Measurements from ENCODE around the gene CPED1.
"Not testable (repeated sequence)": the region's sequence is repeated elsewhere in the genome, so short reads cannot be mapped to it uniquely, and the experiment has no call there.

The CPED1 gene

DNA sequence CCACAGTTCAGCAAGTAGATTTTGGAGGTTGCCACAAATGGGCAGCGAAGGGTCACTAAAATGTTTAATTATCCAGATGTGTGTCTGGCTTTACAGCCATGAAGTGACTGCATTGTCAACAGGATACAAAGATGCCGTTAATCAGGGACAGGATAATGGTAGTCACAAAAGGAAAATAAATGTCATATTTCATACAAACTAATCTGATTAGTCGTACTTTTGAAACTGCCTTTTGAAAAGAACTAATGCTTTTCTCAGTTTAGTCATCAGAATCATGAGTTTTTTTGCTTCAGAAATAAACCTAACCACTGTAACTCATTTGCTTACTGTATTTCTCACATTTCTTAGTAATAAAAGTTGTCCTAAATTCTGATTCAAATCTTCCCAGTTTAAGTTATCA, 318.1 kb downstream of the CPED1 start:
- Histone ChIP-seq H3K27me3 (replicated peaks) (no peaks in the 10 kb centered on the region), H3K27ac (no peak overlapping the region), H3K36me3 (replicated peaks) (no peaks in the 10 kb centered on the region), H3K4me3 (ENCODE audit: low read depth, low read length) (no peak overlapping the region)
- in situ Hi-C loops (cut with HindIII; ENCODE audit: low pct_ligation_motif_present, low sequenced_read_pairs), result no loop called here
- no peak for TF ChIP-seq CTCF (IDR thresholded peaks at IDR 0.05; ENCODE audit: low read depth, low read length, missing control alignments)
- DNase-seq, result no peak

DNA sequence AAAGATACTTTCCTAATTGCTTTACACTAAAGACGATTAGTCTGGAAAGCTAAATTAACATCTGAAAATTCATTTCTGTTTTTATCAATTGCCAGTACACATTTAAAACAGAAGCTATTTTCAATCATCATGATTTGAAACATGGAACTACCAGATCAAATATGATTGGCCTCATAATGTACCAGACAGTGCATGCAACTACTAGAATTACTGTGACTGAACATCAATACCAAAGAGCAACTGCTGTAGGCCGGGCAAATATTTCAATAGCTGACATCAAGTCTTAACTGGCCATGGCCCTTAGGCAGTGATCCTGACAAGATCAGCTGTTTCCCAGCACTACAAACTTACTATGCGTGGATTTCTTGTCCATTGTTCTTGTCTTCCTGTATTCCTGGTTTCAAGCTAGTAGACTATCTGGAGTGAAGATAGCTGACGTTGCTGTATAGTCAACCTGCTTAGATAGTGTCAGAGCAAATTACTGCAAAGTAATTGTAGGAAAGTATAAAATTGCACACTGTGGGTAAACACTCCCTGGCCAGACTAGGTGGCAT, 318.6 kb downstream of the CPED1 start:
- no peak for DNase-seq
- in situ Hi-C loops (cut with HindIII; ENCODE audit: low pct_ligation_motif_present, low sequenced_read_pairs), result no loop called here
- H3K27ac ChIP-seq, result no peak overlapping the region

DNA sequence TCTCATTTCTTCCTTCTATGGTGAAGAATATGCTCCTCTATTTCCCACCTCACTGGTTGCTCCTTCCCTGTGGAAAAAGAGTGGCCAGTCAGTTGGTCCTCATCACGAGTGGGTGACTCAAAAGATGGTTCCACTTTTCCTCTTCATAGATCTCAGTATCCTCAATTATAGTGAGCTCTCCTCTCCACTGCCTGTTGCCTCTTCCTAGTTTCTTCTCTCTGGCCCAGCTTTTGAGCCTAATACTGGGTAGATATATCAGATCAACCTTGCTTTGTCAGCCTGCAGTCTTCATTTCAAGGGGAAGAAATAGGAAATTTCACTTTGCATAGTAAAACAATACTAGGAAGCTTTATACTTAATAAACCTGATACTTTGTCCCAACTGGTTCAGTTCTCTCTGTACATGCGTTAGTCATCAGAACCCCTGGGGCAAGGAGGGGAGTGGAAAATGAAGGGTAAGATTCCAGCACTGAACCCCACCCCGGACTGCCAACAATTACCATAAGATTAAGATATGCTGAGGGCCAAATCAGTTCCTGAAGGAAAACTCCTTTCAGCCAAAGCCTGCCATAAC, 324.8 kb downstream of the CPED1 start:
- no peak for DNase-seq
- no peak for TF ChIP-seq CTCF (IDR thresholded peaks at IDR 0.05; ENCODE audit: low read depth, low read length, missing control alignments)
- no peak overlapping the region for H3K27ac ChIP-seq
- H3K4me3 ChIP-seq (ENCODE audit: low read depth, low read length), result no peak overlapping the region
- no peaks in the 10 kb centered on the region for H3K36me3 ChIP-seq (replicated peaks)
- H3K27me3 ChIP-seq (replicated peaks), result no peaks in the 10 kb centered on the region
- in situ Hi-C loops (cut with HindIII; ENCODE audit: low pct_ligation_motif_present, low sequenced_read_pairs), result no loop called here

More for the DNA sequence above, 318.6 kb downstream of the CPED1 start:
- Histone ChIP-seq H3K27me3 (replicated peaks) (no peaks in the 10 kb centered on the region), H3K36me3 (replicated peaks) (no peaks in the 10 kb centered on the region), H3K4me3 (ENCODE audit: low read depth, low read length) (no peak overlapping the region)
- no peak for TF ChIP-seq CTCF (IDR thresholded peaks at IDR 0.05; ENCODE audit: low read depth, low read length, missing control alignments)

DNA sequence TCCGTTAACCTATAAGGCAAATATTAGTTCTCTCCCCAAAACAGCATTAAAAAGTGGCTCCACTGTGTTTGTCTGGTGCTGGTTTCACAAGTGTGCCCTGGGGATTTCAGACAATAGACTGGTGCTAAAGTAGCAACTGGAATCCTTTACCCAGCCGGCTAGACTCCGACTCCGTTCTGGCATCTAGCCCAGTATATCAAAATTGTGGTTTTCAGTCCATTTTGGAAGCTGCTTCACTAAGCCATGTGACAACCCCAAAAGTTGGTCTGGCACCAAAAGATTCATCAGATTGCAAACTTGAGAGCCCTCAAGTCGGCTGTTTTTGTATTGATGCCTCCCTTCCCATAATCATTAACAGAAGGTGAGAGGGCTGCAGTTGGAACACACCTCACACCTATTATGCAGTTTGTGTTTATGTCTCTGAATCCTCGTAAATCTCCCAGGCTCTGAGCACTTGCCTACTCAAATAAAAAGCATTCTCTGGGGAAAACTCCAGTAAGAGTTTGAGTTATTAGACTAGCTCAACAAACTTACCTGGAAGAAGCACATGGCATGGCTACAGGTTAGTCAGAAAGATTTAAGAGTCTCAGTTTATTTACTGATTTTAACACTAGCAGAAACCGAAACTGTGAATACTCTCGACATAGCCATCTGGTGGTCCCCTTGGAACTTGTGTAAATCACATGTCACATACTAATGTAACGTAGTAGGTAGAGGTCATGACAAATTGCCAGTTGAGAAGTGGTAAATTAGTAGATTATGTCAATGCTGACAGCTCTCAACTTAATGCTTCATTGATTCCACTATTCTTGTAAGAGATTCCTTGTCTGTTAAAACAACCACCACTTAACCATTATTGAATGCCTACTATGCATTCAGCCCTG, 325.5 kb downstream of the CPED1 start:
- TF ChIP-seq CTCF (IDR thresholded peaks at IDR 0.05; ENCODE audit: low read depth, low read length, missing control alignments), result no peak
- Histone ChIP-seq H3K4me3 (ENCODE audit: low read depth, low read length) (no peak overlapping the region), H3K36me3 (replicated peaks) (no peaks in the 10 kb centered on the region), H3K27me3 (replicated peaks) (no peaks in the 10 kb centered on the region), H3K27ac (no peak overlapping the region)
- DNase-seq, result no peak
- in situ Hi-C loops (cut with HindIII; ENCODE audit: low pct_ligation_motif_present, low sequenced_read_pairs), result no loop called here

DNA sequence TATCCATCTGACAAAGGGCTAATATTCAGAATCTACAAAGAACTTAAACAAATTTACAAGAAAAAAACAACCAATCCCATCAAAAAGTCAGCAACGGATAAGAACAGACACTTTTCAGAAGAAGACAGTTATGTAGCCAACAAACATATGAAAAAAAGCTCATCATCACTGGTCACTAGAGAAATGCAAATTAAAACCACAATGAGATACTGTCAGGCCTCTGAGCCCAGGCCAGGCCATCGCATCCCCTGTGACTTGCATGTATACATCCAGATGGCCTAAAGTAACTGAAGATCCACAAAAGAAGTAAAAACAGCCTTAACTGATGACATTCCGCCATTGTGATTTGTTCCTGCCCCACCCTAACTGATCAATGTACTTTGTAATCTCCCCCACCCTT, 326.7 kb downstream of the CPED1 start:
- H3K27me3 ChIP-seq (replicated peaks); H3K27ac ChIP-seq; DNase-seq; H3K4me3 ChIP-seq (ENCODE audit: low read depth, low read length); H3K36me3 ChIP-seq (replicated peaks); in situ Hi-C loops (cut with HindIII; ENCODE audit: low pct_ligation_motif_present, low sequenced_read_pairs): not testable (repeated sequence)

DNA sequence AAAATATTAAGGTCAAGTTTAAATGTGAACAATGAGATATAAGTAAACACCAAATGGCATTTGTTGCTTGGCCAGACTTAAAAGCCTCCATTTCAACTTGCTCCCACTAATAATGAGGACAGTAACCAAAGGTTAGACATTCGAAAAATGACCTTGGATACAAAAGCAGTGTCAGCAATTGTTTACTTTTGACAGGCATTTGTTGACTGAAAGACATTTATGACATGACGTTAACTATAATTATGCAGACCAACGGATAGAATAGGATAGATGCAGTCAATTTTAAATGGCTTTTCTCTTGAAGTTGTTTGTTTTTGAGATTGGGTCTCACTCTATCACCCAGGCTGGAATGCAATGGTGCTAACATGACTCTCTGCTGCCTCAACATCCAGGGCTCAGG, 333.9 kb downstream of the CPED1 start:
- DNase-seq, result no peak
- in situ Hi-C loops (cut with HindIII; ENCODE audit: low pct_ligation_motif_present, low sequenced_read_pairs), result no loop called here
- Histone ChIP-seq H3K27me3 (replicated peaks) (no peaks in the 10 kb centered on the region), H3K36me3 (replicated peaks) (no peaks in the 10 kb centered on the region), H3K27ac (no peak overlapping the region), H3K4me3 (ENCODE audit: low read depth, low read length) (no peak overlapping the region)
- TF ChIP-seq CTCF (IDR thresholded peaks at IDR 0.05; ENCODE audit: low read depth, low read length, missing control alignments), result no peak
